Subcutaneous preadipocyte (primary cell): ENCODE results near the gene SPRR2E. TPM values are rescaled to one million over a fixed set of nuclear protein-coding genes. Genes with fewer than 3 reads are reported as not detected.

ENCODE experiments used
- small RNA-seq: library from RNA; depleted of rRNA; stranded (forward); fragments of <200 nt; gene quantifications from one replicate; pipeline ENCODE3, GENCODE V24; 2012
- total RNA-seq: library from RNA; depleted of rRNA; stranded (reverse); fragments of >200 nt; gene quantifications from 2 replicates; pipeline ENCODE4 v1.2.3, GENCODE V29; 2012

The SPRR2E gene
- not detected in 2 replicates for total RNA-seq

GRCh38 chr1:153094426-153094825, at the start of gene SPRR2E:
TSS of gene SPRR2E (minus strand) at chr1:153094526. CDS start at chr1:153093751, 775 bp downstream.

GRCh38 chr1:153113416-153113815, 19.1 kb upstream of the SPRR2E start, which contains the start of gene SPRR2F:
TSS of gene SPRR2F (minus strand) at chr1:153113516. CDS start at chr1:153112733, 783 bp downstream.

GRCh38 chr1:153071511-153071910, 22.8 kb downstream of the SPRR2E start, which contains the start of gene SPRR2B:
TSS of gene SPRR2B (minus strand) at chr1:153071611. CDS start at chr1:153070839, 772 bp downstream.

GRCh38 chr1:153057375-153057774, 37.0 kb downstream of the SPRR2E start, which contains the start of gene SPRR2A:
TSS of gene SPRR2A (minus strand) at chr1:153057512. CDS start at chr1:153056735, 777 bp downstream.

Small RNAs within 50 kb of the gene (small RNA-seq; reads per million reads assigned to genes)
- not detected for gene SPRR2C

Other genes with a start within 250 kb of the SPRR2E start
- gene LCE7A, start 234.5 kb downstream of the SPRR2E start, total RNA-seq, result not detected in 2 replicates
- 0.37 TPM in 1 of 2 replicates, not detected in the other for gene SMCP, start 216.2 kb downstream of the SPRR2E start, total RNA-seq
- gene IVL, start 186.0 kb downstream of the SPRR2E start, total RNA-seq, result under 0.01 TPM in 1 of 2 replicates, not detected in the other
- gene SPRR5, start 147.3 kb downstream of the SPRR2E start, total RNA-seq, result not detected in 2 replicates
- gene SPRR4, start 123.9 kb downstream of the SPRR2E start, total RNA-seq, result not detected in 2 replicates
- gene SPRR1A, start 110.4 kb downstream of the SPRR2E start, total RNA-seq, result not detected in 2 replicates
- not detected in 2 replicates for gene SPRR3, start 92.8 kb downstream of the SPRR2E start, total RNA-seq
- gene SPRR1B, start 63.3 kb downstream of the SPRR2E start, total RNA-seq, result not detected in 2 replicates
- not detected in 2 replicates for gene SPRR2D, start 53.4 kb downstream of the SPRR2E start, total RNA-seq
- not detected in 2 replicates for gene SPRR2A, start 37.0 kb downstream of the SPRR2E start, total RNA-seq
- gene SPRR2B, start 22.9 kb downstream of the SPRR2E start, total RNA-seq, result not detected in 2 replicates
- not detected in 2 replicates for gene SPRR2F, start 19.0 kb upstream of the SPRR2E start, total RNA-seq
- gene SPRR2G, start 56.4 kb upstream of the SPRR2E start, total RNA-seq, result not detected in 2 replicates
- gene LELP1, start 108.9 kb upstream of the SPRR2E start, total RNA-seq, result not detected in 2 replicates
- not detected in 2 replicates for gene PRR9, start 123.1 kb upstream of the SPRR2E start, total RNA-seq
- gene LORICRIN, start 165.2 kb upstream of the SPRR2E start, total RNA-seq, result not detected in 2 replicates
- gene PGLYRP3, start 218.4 kb upstream of the SPRR2E start, total RNA-seq, result not detected in 2 replicates